ENCODE measurements around the gene PCDH10. TPM values are rescaled to one million over a fixed set of nuclear protein-coding genes. Genes with fewer than 3 reads are reported as not detected.

PCDH10 gene
- total RNA-seq, 2 experiments from 2014 or later = not detected

GRCh38 chr4:133131829-133132460 is 17.1 kb upstream of the PCDH10 start:
- Mint-ChIP-seq H3K9me3 (no peaks in the 10 kb centered on the region), H3K4me3 (no peak overlapping the region), H3K4me1 (ENCODE audit: low read depth) (no peaks in the 10 kb centered on the region), H3K27ac (no peak overlapping the region), H3K36me3 (ENCODE audit: low read depth) (no peaks in the 10 kb centered on the region), H3K27me3 (no peaks in the 10 kb centered on the region)
- H3K9me3 ChIP-seq (ENCODE audit: control insufficient read depth in 1 of 2, insufficient read depth in 1 of 2, low read length in 2 of 2) = no peaks in the 10 kb centered on the region
- ChIA-PET CTCF (no interaction called here), POLR2A (no interaction called here)
- H3K4me1 ChIP-seq (ENCODE audit: insufficient read depth, low read length) = no peaks in the 10 kb centered on the region
- ATAC-seq (ENCODE audit: poor library complexity) (no peak), DNase-seq (no peak)
- H3K36me3 ChIP-seq (ENCODE audit: insufficient read depth, low read length) = no peaks in the 10 kb centered on the region
- TF ChIP-seq CTCF (IDR thresholded peaks at IDR 0.05) = no peak
- H3K4me3 ChIP-seq (ENCODE audit: low read length) = no peak overlapping the region
- no peaks in the 10 kb centered on the region for H3K27me3 ChIP-seq (ENCODE audit: control insufficient read depth in 1 of 2, insufficient read depth in 2 of 2, low read length in 2 of 2)
- no peak overlapping the region for H3K27ac ChIP-seq (ENCODE audit: low read depth in 1 of 2, low read length in 2 of 2)
- intact Hi-C loops (cut with DNase I, micrococcal nuclease) = no loop called here

GRCh38 chr4:133136833-133137232 is 12.3 kb upstream of the PCDH10 start:
- Mint-ChIP-seq H3K4me1 (ENCODE audit: low read depth) (no peaks in the 10 kb centered on the region), H3K27me3 (no peaks in the 10 kb centered on the region), H3K9me3 (no peaks in the 10 kb centered on the region), H3K36me3 (ENCODE audit: low read depth) (no peaks in the 10 kb centered on the region), H3K4me3 (no peak overlapping the region), H3K27ac (no peak overlapping the region)
- Histone ChIP-seq H3K36me3 (ENCODE audit: insufficient read depth, low read length) (no peaks in the 10 kb centered on the region), H3K27ac (ENCODE audit: low read depth in 1 of 2, low read length in 2 of 2) (no peak overlapping the region), H3K4me3 (ENCODE audit: low read length) (no peak overlapping the region), H3K4me1 (ENCODE audit: insufficient read depth, low read length) (no peaks in the 10 kb centered on the region), H3K27me3 (ENCODE audit: control insufficient read depth in 1 of 2, insufficient read depth in 2 of 2, low read length in 2 of 2) (no peaks in the 10 kb centered on the region), H3K9me3 (ENCODE audit: control insufficient read depth in 1 of 2, insufficient read depth in 1 of 2, low read length in 2 of 2) (no peaks in the 10 kb centered on the region)
- ChIA-PET CTCF (no interaction called here), POLR2A (no interaction called here)
- intact Hi-C loops (cut with DNase I, micrococcal nuclease) = no loop called here
- DNase-seq (no peak), ATAC-seq (ENCODE audit: poor library complexity) (no peak)
- TF ChIP-seq CTCF (IDR thresholded peaks at IDR 0.05) = no peak

- no peak overlapping the region for H3K4me3 ChIP-seq (ENCODE audit: low read length)
- Mint-ChIP-seq H3K27me3 (no peaks in the 10 kb centered on the region), H3K4me3 (no peak overlapping the region), H3K27ac (no peak overlapping the region), H3K36me3 (ENCODE audit: low read depth) (no peaks in the 10 kb centered on the region), H3K9me3 (no peaks in the 10 kb centered on the region), H3K4me1 (ENCODE audit: low read depth) (no peaks in the 10 kb centered on the region)
- H3K9me3 ChIP-seq (ENCODE audit: control insufficient read depth in 1 of 2, insufficient read depth in 1 of 2, low read length in 2 of 2) = no peaks in the 10 kb centered on the region
- no peaks in the 10 kb centered on the region for H3K27me3 ChIP-seq (ENCODE audit: control insufficient read depth in 1 of 2, insufficient read depth in 2 of 2, low read length in 2 of 2)
- no peak for TF ChIP-seq CTCF (IDR thresholded peaks at IDR 0.05)
- H3K27ac ChIP-seq (ENCODE audit: low read depth in 1 of 2, low read length in 2 of 2) = no peak overlapping the region
- intact Hi-C loops (cut with DNase I, micrococcal nuclease) = no loop called here
- DNase-seq (no peak), ATAC-seq (ENCODE audit: poor library complexity) (no peak)
- POLR2A ChIA-PET = no interaction called here
- no peaks in the 10 kb centered on the region for H3K4me1 ChIP-seq (ENCODE audit: insufficient read depth, low read length)
- no peaks in the 10 kb centered on the region for H3K36me3 ChIP-seq (ENCODE audit: insufficient read depth, low read length)
- CTCF ChIA-PET = no interaction called here
Measured at GRCh38 chr4:133137571-133137970, 11.5 kb upstream of the PCDH10 start.
